HFFc6 (cell line): ENCODE results near the gene CAMK4. TPM values are rescaled to one million over a fixed set of nuclear protein-coding genes. Genes with fewer than 3 reads are reported as not detected.

Source experiments
- DNase-seq: peaks from one replicate; pipeline ENCODE4 v3.0.0-alpha.2; 2018
- H3K27ac Mint-ChIP-seq: 2 replicates; pipeline ENCODE4 v1.8.0; 2020; ENCODE audit warnings: mild to moderate bottlenecking, mixed read lengths
- H3K27me3 Mint-ChIP-seq: 2 replicates; pipeline ENCODE4 v1.8.0; 2021; ENCODE audit warnings: mild to moderate bottlenecking, moderate library complexity, mixed read lengths; ENCODE audit not compliant: insufficient read depth
- H3K36me3 Mint-ChIP-seq: 2 replicates; pipeline ENCODE4 v1.8.0; 2021; ENCODE audit warnings: low read depth, mixed read lengths
- H3K4me1 Mint-ChIP-seq: 2 replicates; pipeline ENCODE4 v1.8.0; 2020; ENCODE audit warnings: low read depth, mixed read lengths
- H3K4me3 Mint-ChIP-seq: 2 replicates; pipeline ENCODE4 v1.8.0; 2020; ENCODE audit warnings: mild to moderate bottlenecking, moderate library complexity, mixed read lengths
- H3K9me3 Mint-ChIP-seq: 2 replicates; pipeline ENCODE4 v1.8.0; 2020; ENCODE audit warnings: mild to moderate bottlenecking, mixed read lengths
- total RNA-seq, 6 experiments: library from RNA; stranded (reverse); fragmentation: NEBNext Ultra II Directional; extraction: Animal tissue kit (Norgen Biotek cat#: 25700); gene quantifications; 2 replicates in 1 of 6; 3 replicates in 5 of 6; pipeline ENCODE4 v1.2.3, GENCODE V29; 2021
- TF ChIP-seq, protein P1 (sequence below): fragments of 200-600 bp; sonication (generic); IDR thresholded peaks from 2 replicates; pipeline ENCODE4 v1.5.0; 2021; ENCODE audit warnings: antibody characterized with exemption, mild to moderate bottlenecking

Gene CAMK4
- total RNA-seq, 6 experiments from 2014 or later = 3.8 to 5.7 (median 4.4) TPM

DNA sequence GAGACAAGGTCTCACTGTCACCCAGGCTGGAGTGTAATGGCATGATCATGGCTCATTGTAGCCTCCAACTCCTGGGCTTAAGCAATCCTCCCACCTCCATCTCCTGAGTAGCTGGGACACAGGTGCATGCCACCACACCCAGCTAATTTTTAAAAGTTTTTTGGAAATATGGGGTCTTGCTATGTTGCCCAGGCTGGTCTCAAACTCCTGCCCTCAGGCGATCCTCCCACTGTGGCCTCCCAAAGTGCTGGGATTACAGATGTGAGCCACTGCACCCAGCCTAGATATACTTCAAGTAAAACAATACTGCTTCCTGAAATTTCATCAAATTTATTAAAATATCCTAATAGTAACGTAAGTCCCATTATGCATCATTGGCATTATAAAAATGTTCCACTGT lies 254.7 kb downstream of the CAMK4 start:
- H3K4me1 Mint-ChIP-seq = no peaks in the 10 kb centered on the region
- peaks cover 2% of the 10 kb centered on the region; the same call in 1 of the 2 replicates for H3K27me3 Mint-ChIP-seq
- no peaks in the 10 kb centered on the region for H3K36me3 Mint-ChIP-seq
- no peaks in the 10 kb centered on the region for H3K9me3 Mint-ChIP-seq
- no peak for DNase-seq
- H3K4me3 Mint-ChIP-seq = no peak overlapping the region
- TF ChIP-seq, protein P1, sequence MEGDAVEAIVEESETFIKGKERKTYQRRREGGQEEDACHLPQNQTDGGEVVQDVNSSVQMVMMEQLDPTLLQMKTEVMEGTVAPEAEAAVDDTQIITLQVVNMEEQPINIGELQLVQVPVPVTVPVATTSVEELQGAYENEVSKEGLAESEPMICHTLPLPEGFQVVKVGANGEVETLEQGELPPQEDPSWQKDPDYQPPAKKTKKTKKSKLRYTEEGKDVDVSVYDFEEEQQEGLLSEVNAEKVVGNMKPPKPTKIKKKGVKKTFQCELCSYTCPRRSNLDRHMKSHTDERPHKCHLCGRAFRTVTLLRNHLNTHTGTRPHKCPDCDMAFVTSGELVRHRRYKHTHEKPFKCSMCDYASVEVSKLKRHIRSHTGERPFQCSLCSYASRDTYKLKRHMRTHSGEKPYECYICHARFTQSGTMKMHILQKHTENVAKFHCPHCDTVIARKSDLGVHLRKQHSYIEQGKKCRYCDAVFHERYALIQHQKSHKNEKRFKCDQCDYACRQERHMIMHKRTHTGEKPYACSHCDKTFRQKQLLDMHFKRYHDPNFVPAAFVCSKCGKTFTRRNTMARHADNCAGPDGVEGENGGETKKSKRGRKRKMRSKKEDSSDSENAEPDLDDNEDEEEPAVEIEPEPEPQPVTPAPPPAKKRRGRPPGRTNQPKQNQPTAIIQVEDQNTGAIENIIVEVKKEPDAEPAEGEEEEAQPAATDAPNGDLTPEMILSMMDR = no peak
- no peak overlapping the region for H3K27ac Mint-ChIP-seq

DNA sequence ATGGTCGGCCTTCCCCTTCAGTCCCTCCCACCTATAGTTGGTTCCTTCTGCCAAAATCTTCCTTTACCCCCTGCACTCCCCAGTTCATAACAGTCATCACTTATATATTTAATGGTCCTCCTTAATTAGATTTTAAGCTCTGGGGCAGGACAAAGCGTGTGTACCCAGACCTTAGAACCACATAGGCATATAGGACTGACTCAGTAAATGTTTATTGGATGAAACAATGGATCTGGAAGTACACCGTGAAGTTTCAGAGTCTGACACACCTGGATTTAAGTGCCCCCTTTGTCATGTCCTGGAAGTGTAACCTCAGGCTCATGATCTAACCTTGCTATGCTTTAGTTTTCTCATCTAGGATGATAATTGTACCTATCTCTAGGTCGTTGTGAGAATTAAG lies 256.2 kb downstream of the CAMK4 start:
- Mint-ChIP-seq H3K36me3 (no peaks in the 10 kb centered on the region), H3K4me3 (no peak overlapping the region), H3K27ac (no peak overlapping the region), H3K9me3 (no peaks in the 10 kb centered on the region), H3K27me3 (peaks cover 2% of the 10 kb centered on the region; the same call in 1 of the 2 replicates), H3K4me1 (no peaks in the 10 kb centered on the region)
- TF ChIP-seq, protein P1 = no peak
- DNase-seq = no peak

DNA sequence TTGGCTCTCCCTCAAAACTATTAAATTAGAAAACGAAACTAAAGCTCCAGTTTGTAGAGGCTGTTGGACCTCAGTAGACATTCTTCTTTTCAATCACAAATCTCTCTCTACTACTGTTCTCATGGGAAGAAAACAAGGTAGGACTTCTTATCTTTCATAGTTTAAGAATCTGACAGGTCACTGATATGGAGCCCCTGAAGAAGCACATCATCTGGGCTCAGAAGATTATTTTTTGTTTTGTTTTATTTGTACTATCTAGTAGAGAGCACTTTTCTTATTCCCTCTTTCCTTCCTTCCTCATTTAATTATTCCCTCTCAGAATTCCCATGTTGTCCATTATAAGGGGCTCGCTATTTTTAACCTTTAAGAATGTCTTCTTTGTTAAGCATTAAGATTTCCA lies 261.9 kb downstream of the CAMK4 start:
- DNase-seq = no peak
- no peaks in the 10 kb centered on the region; the same call in 1 of the 2 replicates for H3K27me3 Mint-ChIP-seq
- H3K27ac Mint-ChIP-seq = peak overlapping the region; percentile 60
- peaks cover 17% of the 10 kb centered on the region for H3K4me1 Mint-ChIP-seq
- TF ChIP-seq, protein P1 = no peak
- no peaks in the 10 kb centered on the region for H3K36me3 Mint-ChIP-seq
- H3K4me3 Mint-ChIP-seq = peak overlapping the region; percentile 78
- H3K9me3 Mint-ChIP-seq = no peaks in the 10 kb centered on the region

DNA sequence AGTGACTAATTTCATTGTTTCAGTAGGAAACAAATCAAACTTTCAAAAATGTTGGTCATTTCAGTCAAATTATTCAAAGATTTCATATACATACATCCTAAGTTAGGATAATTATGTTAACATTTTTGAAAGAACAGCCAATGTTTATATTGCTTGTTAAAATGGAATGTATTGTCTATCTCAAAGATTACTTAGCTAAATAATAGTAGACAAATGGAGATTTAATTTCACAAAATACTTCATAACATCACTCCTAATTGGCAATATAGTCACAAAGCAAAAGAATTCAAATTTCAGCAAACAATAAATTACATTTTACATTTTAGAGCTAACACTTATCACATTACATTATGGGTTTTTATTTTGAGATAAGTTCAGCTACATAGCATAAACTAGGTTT lies 262.7 kb downstream of the CAMK4 start:
- no peak for DNase-seq
- Mint-ChIP-seq H3K4me3 (no peak overlapping the region; the same call in 1 of the 2 replicates), H3K4me1 (peaks cover 17% of the 10 kb centered on the region), H3K36me3 (no peaks in the 10 kb centered on the region), H3K27ac (peak overlapping the region; percentile 60; the same call in 1 of the 2 replicates), H3K9me3 (no peaks in the 10 kb centered on the region), H3K27me3 (no peaks in the 10 kb centered on the region; the same call in 1 of the 2 replicates)
- TF ChIP-seq, protein P1 = no peak

DNA sequence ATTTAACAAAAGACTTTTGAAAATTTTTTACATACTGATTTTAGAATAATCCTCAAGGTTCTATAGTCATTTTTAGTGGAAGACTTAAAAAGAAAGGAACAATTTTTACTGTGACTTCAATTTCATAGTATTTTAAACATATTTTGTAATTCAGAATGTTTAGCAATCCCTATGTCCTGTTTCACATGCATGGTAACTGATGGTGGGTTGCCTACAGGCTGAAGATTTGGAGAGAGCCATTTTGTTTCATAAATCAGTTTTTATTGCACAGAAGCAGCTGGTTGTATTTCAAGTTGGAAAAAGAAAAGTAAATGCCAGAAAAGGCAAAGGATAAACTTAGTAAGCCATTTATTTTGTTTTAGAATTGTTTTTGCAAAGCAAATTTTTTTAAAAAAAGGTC lies 264.2 kb downstream of the CAMK4 start:
- no peak for DNase-seq
- Mint-ChIP-seq H3K4me1 (peaks cover 17% of the 10 kb centered on the region), H3K4me3 (no peak overlapping the region), H3K36me3 (peaks cover under 1% of the 10 kb centered on the region; the same call in 1 of the 2 replicates), H3K27me3 (no peaks in the 10 kb centered on the region; the same call in 1 of the 2 replicates), H3K9me3 (no peaks in the 10 kb centered on the region), H3K27ac (no peak overlapping the region)
- TF ChIP-seq, protein P1 = no peak

DNA sequence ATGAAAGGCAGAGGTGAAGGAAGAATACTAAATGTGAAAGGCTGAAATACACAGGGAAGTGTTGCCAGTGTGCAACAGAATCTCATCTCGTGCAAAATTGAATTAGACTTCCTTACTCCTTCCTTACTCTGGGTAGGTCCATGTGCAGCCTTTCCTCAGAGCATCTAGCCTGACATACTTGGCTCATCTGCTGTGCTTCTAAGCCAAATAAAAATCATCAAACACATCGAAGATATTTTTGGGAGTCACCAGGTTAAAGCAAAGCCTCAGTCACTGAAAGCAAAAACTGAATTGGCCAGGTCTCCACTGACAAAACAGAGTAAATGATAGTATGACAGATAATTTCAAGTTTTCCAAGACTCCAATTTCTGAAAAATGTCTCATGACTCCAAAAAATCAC lies 268.8 kb downstream of the CAMK4 start:
- TF ChIP-seq, protein P1 = no peak
- no peak for DNase-seq
- Mint-ChIP-seq H3K4me3 (no peak overlapping the region), H3K4me1 (peaks cover 3% of the 10 kb centered on the region), H3K27ac (no peak overlapping the region), H3K9me3 (no peaks in the 10 kb centered on the region), H3K27me3 (no peaks in the 10 kb centered on the region), H3K36me3 (peaks cover 20% of the 10 kb centered on the region)
